D341Med (cell line): ENCODE results near the gene PPP1R14B.

Source experiments
- DNase-seq: peaks from one replicate; pipeline ENCODE4 v3.0.0; 2012; ENCODE audit warnings: low spot score

PPP1R14B gene

DNA sequence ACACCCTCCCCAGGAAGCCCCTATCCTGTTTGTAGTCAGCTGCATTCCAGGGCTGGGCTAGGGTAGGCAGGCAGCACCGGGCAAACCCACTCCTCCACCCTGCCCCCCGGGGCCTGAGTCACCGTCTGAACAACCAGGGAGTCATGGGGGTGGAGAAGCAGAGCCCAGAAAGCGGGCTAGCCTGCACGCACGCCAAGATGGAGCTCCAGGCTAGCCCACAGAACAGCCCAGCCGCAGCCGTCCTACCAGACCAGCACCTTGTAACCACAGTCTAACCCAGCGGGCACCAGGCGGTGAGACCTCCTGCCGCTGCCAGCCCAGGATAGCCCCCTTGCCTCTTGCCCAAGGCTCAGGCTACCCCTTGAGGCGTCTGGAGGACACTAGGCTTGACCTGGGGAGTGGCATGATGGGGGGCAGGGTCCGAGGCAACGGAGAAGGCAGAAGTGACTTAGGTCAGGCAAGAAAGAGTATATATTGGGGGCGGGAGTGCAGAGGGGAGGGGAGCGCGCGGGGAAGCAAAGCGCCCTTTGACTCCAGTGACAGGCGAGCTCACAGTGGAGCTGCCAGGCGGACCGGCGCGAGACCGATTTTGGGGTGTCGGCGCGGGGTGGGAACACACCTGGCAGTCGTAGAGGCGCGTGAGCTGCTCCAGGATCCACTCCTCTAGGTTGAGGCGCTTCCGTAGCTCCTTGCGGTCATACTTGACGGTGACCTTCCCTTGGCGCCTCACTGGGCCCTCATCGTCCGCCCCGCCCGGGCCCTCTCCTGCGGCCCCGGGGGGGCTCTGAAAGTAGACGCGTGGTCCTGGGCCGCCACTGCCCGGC is 734 bp downstream of the PPP1R14B start:
- no peak for DNase-seq

DNA sequence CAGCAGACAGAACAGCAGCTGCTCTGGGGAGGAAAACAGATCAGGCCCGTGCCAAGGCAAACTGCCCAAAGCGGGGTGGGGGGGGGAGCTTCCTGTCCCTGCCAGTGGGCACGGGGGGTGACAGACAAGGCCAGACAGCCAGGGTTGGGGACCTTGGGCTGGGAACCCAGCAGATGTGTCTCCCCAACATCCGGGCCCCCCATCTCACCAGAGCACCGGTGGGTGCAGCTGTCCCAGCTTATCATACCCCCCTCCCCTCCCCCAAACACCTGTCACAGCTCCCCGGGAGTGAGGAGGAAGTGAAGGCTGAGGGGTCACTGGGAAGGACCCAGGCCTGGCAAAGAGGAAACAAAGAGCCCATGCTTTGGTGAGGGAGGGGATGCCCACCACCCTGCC is 1.3 kb downstream of the PPP1R14B start:
- DNase-seq: no peak

DNA sequence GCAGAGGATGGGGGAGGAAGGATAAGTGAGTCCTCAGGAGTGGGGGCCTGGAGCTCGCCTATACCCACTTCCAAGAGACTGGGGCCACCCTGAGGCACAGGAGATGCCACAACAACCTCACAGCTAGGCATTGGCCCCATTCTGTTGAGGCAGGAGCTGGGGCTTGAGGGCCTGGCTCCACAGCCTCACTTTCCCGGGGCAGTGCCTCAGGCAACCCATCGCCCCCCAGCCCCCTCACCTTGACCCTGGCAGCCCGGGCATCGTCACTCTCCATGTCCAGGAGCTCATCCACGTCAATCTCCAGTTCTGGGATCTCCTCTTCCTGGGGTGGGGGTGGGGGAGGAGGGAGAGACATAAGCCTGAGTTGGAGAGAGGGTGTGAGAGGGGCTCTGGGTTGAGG is 1.8 kb downstream of the PPP1R14B start:
- DNase-seq: no peak

DNA sequence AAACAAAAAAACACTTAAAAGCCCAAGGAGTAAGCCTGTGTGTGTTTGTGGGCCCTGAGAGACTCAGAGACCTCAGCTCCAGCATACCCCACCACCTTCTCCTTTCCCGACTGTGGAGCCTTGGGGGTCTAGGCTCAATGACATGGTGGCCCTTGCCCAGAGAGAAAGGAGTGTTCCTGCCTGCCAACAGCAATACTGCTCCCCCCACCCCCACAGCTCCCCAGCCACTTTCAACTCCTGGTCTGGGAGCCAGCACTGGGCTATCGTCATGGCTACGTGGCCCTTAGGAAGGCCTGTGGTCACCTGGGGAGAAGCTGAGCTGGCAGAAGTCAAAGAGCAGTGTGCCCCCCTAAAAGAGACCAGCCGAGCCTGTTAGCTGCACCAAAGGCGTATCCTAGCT is 2.6 kb downstream of the PPP1R14B start:
- DNase-seq: no peak

DNA sequence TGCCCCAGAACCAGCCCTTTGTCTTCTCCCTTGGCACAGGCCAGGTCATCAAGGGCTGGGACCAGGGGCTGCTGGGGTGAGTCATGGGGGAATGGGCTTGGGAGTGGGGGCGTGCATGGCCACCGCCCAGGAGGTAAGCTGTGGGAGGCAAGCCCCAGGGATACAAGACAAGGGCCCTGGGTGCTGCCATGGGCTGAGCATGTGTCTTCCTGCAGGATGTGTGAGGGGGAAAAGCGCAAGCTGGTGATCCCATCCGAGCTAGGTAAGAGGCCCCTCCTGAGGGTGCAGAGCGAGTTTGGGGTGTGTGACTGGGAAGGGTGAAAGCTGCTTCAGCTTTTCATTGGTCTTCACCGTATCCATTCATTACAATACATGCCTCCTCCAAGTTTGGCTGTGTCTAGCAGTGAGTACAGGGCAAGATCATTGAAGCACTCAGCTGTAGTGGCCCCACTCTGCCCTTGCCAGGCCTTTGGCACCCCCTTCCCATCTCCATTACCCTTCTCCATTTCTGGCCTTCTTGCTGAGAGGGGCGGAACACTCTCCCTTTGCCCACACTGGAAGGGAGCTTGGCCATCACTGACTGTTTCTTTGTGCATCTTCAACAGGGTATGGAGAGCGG is 3.4 kb downstream of the PPP1R14B start:
- no peak for DNase-seq

DNA sequence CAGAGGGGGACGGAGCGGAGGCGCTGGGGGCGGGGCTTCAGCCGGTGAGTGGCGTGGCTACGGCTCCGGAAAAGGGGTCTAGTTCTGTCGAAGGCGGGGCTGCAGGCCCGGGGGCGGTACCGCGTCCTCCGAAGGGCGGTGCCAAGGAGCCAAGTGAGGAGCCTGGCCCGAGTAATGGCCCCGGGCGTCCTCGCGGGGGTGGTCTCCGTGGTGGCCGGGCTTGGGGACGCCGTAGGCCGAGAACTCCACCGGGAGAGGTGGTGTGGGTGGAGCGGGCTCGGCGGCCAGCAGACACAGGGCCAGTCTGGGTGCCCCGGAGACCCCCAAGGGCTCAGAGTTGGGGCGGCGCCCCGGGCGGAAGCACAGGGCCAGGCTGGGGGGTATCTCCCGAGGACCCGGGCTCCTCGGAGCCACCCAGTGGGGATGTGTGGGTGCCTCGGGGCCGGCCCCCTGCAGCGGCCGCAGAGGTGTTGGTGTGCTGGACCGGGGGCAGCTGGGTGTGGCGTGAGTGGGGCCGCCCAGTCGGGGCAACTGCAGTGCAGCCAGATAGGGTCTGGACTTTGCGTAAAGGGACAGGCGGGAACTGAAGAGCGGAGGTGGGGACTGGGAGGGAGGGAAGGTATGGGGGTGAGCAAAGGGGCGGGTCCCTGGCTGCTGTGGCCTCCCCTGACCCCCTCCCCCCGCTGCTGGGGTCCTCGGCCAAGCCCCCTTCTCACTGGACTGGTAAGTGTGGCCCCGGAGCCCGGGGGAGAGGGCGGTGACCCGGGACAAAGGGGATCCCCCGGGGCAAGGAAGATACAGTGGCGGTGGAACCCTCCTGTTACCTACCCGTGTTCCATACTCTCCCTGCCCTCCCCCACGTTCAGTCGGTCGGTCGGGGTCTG is 5.0 kb downstream of the PPP1R14B start:
- peak; percentile 50 for DNase-seq

DNA sequence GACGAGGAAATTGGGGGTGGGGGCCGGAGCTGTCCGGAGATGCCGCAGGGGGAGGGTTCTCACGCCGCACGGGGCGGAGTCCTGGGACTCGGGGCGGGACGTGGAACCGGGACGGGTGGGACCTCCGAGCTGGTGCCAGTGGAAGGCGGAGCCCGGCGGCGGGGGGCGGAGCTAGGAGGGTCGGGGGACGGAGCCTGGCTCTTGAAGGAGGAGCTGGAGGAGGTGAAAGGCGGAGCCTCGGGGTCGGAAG is 5.6 kb downstream of the PPP1R14B start:
- DNase-seq: peak; percentile 94

GRCh38 chr11:64240435-64241240 is 6.1 kb downstream of the PPP1R14B start, which contains the start of gene FKBP2:
Gene FKBP2, plus strand, starts transcription at chr11:64241095. Its CDS starts 1,293 bp downstream, at chr11:64242388.
- DNase-seq: peak; percentile 98

- DNase-seq: no peak
Observed at GRCh38 chr11:64239662-64240434, 6.9 kb downstream of the PPP1R14B start.

DNA sequence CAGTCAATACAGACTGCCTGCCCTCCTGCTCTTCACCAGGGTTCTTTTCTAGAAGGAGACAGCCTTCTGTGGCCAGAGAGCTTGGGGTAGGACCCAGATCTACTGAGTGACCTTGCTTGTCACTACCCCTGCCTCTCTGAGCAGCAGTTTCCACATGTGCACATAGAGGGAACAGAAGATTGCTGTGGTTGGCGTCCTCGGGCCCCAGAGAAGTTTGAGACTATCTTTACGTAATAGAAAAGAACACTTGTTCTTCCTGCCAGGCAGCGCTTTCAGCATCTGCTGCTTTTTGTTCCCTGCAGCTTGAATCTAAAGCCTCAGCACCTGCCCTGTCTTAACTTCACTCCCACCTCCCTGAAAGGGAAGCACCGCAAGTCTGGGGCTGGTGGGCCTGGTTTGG is 7.7 kb downstream of the PPP1R14B start:
- no peak for DNase-seq

- no peak for DNase-seq
Observed at GRCh38 chr11:64238076-64238475, 8.7 kb downstream of the PPP1R14B start.

GRCh38 chr11:64237484-64237951 is 9.2 kb downstream of the PPP1R14B start:
- no peak for DNase-seq

- no peak for DNase-seq
Observed at GRCh38 chr11:64235437-64236161, 11.1 kb downstream of the PPP1R14B start.

DNA sequence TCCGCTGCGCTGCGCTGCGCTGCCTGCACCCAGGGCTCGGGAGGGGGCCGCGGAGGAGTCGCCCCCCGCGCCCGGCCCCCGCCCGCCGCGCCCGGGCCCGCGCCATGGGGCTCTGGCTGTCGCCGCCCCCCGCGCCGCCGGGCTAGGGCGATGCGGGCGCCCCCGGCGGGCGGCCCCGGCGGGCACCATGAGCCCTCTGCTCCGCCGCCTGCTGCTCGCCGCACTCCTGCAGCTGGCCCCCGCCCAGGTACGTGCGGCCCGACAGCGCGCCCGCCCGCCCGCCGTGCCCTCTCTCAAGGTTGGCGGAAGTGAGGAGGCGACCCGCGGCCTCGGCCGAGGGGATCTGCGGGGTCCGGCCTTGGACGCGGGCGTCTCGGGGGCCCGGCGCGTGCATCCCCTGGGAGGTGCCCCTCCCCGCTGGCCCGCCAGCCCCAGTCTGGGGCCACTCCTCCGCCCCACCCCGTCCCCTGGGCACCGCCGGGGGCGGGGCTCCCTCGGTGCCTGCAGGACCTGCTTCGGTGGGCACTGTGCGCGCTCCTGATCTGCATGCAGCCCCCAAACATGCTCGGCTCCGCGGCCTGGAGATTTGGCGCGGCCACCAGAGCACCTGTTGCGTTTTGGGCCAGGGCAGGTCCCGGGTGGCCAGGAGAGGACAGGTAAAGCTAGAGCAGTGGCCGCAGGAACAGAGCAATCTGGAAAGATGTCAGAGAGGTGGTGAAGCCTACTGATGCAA is 11.9 kb downstream of the PPP1R14B start:
- peak; percentile 80 for DNase-seq

- peak; percentile 85 for DNase-seq
Observed at GRCh38 chr11:64233913-64234586, 12.7 kb downstream of the PPP1R14B start, which contains the start of gene VEGFB. Gene VEGFB, plus strand, starts transcription at chr11:64234584. Its CDS starts 250 bp downstream, at chr11:64234834.

DNA sequence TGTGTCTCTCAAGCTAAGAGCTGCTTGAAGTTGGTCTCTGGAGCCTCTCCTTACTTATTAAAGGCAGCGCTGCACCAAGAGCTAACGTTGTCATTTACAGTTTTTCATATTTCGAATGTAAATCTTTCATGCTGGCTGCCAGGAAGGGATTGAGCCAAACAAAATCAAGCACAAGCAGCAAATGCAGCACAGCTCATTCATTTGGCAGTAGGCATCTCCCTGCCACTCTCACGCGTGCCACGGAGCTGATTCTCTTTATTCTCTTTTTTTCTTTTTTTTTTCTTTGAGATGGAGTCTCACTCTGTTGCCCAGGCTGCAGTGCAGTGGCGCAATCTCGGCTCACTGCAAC is 13.8 kb downstream of the PPP1R14B start:
- DNase-seq: no peak

DNA sequence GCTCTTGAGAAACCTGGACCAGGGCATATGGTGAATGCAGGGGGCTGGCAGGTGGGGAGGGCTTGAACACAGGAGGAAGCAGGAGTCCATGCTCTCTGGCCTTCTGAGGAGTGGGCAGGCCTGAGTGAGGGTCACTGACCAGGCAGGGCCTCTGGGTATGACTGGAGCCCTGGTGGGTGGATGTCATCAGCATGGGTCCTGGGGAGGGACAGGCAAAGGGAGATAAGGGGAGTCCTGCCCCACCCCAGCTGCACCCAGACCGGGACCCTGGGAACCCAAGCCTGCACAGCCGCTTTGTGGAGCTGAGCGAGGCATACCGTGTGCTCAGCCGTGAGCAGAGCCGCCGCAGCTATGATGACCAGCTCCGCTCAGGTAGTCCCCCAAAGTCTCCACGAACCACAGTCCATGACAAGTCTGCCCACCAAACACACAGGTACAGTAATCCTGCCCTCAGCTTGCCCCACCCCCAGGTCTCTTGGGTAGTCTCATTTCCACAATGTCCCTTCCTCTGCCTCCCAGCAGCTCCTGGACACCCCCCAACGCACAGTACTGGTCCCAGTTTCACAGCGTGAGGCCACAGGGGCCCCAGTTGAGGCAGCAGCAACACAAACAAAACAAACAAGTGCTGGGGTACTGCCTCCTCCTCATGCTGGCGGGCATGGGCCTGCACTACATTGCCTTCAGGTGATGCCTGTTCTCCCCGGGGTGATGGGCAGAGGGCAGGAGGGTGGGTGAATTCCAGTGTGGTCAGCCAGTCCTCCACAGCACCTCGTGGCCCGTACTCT is 14.4 kb downstream of the PPP1R14B start:
- DNase-seq: no peak

- DNase-seq: no peak
Observed at GRCh38 chr11:64231546-64231945, 15.2 kb downstream of the PPP1R14B start.
